Liver (tissue), 3 donors: ENCODE data around the gene PPP6R2.

Source experiments
- ATF3 ChIP-seq: IDR thresholded peaks from 2 replicates; pipeline ENCODE4 v1.6.1; 2016; ENCODE audit warnings: antibody characterized with exemption
- CTCF ChIP-seq: fragments of 150-350 bp; IDR thresholded peaks from 2 replicates; pipeline ENCODE4 v1.5.1; 2017; ENCODE audit warnings: improper control_type of control experiment, low read depth, low read length; ENCODE audit not compliant: missing input control
- EGR1 ChIP-seq, 2 donors: IDR thresholded peaks; 2 replicates each; pipeline ENCODE4 v1.6.1; 2016 to 2018; ENCODE audit warnings: antibody characterized with exemption in 2 of 2, low read depth in 2 of 2
- FOXA1 ChIP-seq: IDR thresholded peaks from 2 replicates; pipeline ENCODE4 v1.6.1; 2016; ENCODE audit warnings: antibody characterized with exemption
- JUND ChIP-seq, 2 donors: IDR thresholded peaks; 2 replicates each; pipeline ENCODE4 v1.6.1; 2016; ENCODE audit warnings: antibody characterized with exemption in 2 of 2
- MAX ChIP-seq: IDR thresholded peaks from 2 replicates; pipeline ENCODE4 v1.6.1; 2016; ENCODE audit warnings: antibody characterized with exemption
- REST ChIP-seq: IDR thresholded peaks from 2 replicates; pipeline ENCODE4 v1.6.1; 2016; ENCODE audit warnings: antibody characterized with exemption, mild to moderate bottlenecking
- RXRA ChIP-seq, 2 donors: IDR thresholded peaks; 2 replicates each; pipeline ENCODE4 v1.6.1; 2017 to 2018; ENCODE audit warnings: antibody characterized with exemption in 2 of 2, mild to moderate bottlenecking in 1 of 2
- SP1 ChIP-seq: IDR thresholded peaks from 2 replicates; pipeline ENCODE4 v1.6.1; 2018; ENCODE audit warnings: antibody characterized with exemption, mild to moderate bottlenecking
- TAF1 ChIP-seq: conservative IDR thresholded peaks from 2 replicates; pipeline ENCODE4 v1.6.1; 2016; ENCODE audit warnings: antibody characterized with exemption, mild to moderate bottlenecking
- YY1 ChIP-seq: IDR thresholded peaks from 2 replicates; pipeline ENCODE4 v1.6.1; 2016; ENCODE audit warnings: antibody characterized with exemption, mild to moderate bottlenecking
- ZBTB33 ChIP-seq: IDR thresholded peaks from 2 replicates; pipeline ENCODE4 v1.6.1; 2016; ENCODE audit warnings: antibody characterized with exemption
- donor health status: healthy.
- donor health status: healthy.

- no peak for TF ChIP-seq CTCF
- TF ChIP-seq FOXA1, result no peak
- no peak for TF ChIP-seq ZBTB33
- TF ChIP-seq JUND (IDR thresholded peaks at IDR 0.05), result no peak
- TF ChIP-seq TAF1, result no peak
- no peak for TF ChIP-seq YY1
- TF ChIP-seq EGR1 (IDR thresholded peaks at IDR 0.05; ENCODE audit: low read depth in 2 of 2), result no peak
- no peak for TF ChIP-seq SP1
- TF ChIP-seq REST, result no peak
- TF ChIP-seq MAX, result no peak
- no peak for TF ChIP-seq ATF3
- TF ChIP-seq RXRA (IDR thresholded peaks at IDR 0.05), result no peak
Measured at GRCh38 chr22:50367778-50368500, 24.8 kb downstream of the PPP6R2 start.
